ENCODE data around the gene TMEM163. TPM values are rescaled to one million over a fixed set of nuclear protein-coding genes. Genes with fewer than 3 reads are reported as not detected.
A peak's percentile ranks its signal among the peaks of the same experiment; 100 is the strongest.

TMEM163 gene
- total RNA-seq, 2 donors from 2014 or later = 0.12 TPM

DNA sequence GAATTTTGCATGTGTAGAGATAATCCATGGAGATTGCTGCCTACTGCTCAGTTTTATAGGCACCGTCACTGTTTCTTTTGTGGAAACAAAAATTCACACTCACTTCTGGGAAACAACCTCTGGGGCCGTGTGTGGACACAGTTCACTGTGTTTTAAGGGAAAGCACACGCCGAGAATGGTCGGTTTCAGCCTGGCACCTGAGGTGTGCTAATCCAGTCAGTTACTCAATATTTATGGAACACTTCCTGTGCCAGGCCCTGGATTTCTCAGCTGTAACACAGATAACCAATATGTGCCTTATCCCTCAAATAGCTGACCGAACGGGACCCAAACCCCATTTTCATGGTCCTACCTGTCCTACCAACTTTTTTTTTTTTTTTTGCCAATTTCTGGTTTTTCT lies 285.3 kb downstream of the TMEM163 start:
- Mint-ChIP-seq H3K4me1 (ENCODE audit: low read depth) (no peaks in the 10 kb centered on the region), H3K27me3 (ENCODE audit: low read depth) (no peaks in the 10 kb centered on the region), H3K9me3 (no peaks in the 10 kb centered on the region), H3K4me3 (no peak overlapping the region), H3K36me3 (ENCODE audit: insufficient read depth in 2 of 2) (peaks cover 0 to 2% of the 10 kb centered on the region in 2 donors), H3K27ac (no peak overlapping the region)
- DNase-seq (no peak), ATAC-seq (replicated peaks in 1 of 2) (no peak)

DNA sequence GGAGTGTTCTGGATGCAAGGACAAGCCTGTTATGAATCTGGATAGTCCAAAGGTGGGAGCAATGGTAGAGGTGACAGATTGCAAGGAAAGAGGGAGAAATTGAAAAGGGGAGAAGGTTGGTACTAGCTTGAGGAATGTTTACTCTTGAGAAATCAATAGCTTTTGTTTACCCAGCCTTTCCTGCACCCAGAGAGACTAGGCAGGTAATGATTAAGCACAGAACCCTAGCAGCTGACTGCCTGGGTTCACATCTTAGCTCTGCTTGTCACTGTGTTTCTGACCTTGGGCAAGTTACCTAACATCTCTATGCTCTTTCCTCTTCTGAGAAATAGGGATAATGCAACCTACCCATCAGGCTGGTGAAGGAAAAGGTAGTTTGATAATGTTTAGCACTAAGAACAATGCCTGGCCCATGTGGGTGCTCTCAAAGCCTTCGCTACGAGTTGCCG lies 286.3 kb downstream of the TMEM163 start:
- Mint-ChIP-seq H3K27me3 (ENCODE audit: low read depth) (no peaks in the 10 kb centered on the region), H3K4me3 (no peak overlapping the region), H3K4me1 (ENCODE audit: low read depth) (no peaks in the 10 kb centered on the region), H3K9me3 (no peaks in the 10 kb centered on the region), H3K27ac (no peak overlapping the region), H3K36me3 (ENCODE audit: insufficient read depth in 2 of 2) (peaks cover 0 to 2% of the 10 kb centered on the region in 2 donors)
- ATAC-seq (replicated peaks in 1 of 2) (no peak), DNase-seq (no peak)

DNA sequence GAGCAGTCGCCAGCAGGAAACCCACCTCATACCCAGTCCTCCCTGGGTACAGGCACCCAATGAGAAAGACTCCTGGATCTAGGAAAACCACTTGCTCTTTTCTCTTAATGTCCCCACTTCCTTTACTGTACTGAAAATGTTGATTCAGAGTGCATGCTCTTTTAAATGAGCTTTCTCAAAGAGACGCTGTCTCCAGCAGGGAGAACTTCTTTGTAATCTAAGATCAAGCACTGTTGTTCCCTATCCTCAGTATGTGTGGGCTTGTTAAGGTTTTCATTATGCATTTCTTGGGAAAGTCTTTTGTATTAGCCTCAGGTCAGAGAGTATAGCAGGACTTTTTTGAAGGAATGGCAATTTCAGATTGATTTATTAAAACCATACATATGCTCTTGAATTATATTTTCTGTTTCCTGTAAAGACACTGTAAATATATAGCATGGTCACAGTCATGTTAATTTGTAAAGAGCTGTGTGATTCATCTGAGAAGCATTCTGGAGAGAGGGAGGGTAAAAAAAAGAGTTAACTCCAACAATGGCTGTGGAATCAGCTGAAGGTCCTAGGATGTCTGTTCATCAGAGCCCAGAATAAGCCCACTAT lies 286.9 kb downstream of the TMEM163 start:
- Mint-ChIP-seq H3K4me1 (ENCODE audit: low read depth) (no peaks in the 10 kb centered on the region), H3K9me3 (no peaks in the 10 kb centered on the region), H3K4me3 (no peak overlapping the region), H3K36me3 (ENCODE audit: insufficient read depth in 2 of 2) (peaks cover 0 to 2% of the 10 kb centered on the region in 2 donors), H3K27me3 (ENCODE audit: low read depth) (no peaks in the 10 kb centered on the region), H3K27ac (no peak overlapping the region)
- ATAC-seq (replicated peaks in 1 of 2) (no peak), DNase-seq (no peak)

DNA sequence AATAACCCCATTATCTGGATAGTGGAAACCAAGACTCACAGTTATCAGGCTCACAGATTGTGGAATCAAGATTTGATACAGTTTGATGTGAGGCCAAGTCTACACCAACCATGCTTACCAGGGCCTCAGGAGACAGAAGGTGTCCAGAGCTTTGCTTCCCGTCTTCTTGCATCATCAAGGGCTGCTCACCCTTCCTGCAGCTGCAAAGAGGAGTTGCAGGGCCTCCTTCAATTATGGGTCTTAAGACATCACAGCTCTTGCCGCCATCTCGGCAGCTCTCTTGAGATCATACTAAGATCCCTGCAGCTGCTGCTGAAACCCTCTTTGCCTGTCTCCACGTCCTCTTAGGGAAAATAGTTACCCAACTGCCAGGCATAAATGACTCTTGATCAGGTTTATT lies 288.9 kb downstream of the TMEM163 start:
- ATAC-seq (replicated peaks in 1 of 2) (no peak), DNase-seq (no peak)
- peaks cover 2% of the 10 kb centered on the region in 2 donors for H3K36me3 Mint-ChIP-seq (ENCODE audit: insufficient read depth in 2 of 2)
- H3K4me1 Mint-ChIP-seq (ENCODE audit: low read depth) = peaks cover 14% of the 10 kb centered on the region
- H3K27me3 Mint-ChIP-seq (ENCODE audit: low read depth) = no peaks in the 10 kb centered on the region
- H3K9me3 Mint-ChIP-seq = no peaks in the 10 kb centered on the region
- no peak overlapping the region for H3K27ac Mint-ChIP-seq
- no peak overlapping the region for H3K4me3 Mint-ChIP-seq

DNA sequence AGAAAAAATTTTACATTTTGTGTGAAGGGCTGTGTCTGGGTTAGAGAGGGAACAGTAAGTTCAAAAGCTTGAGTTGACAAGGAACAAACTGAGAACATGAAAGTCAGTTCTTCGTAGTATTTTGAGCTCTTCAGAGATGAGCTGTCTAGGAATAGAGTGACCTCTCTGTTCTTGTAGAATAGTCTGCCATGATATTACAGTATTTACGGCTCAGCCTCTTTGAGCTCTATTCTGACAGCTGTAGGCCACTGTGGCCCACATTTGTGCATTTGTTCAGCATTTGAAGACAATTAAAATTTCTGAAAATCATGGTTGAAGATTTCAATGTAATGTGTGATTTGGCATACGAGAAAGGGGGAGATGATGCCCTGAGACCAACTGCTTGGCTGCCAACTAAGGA lies 292.1 kb downstream of the TMEM163 start:
- ATAC-seq (replicated peaks in 1 of 2) = peak in 1 of 2 donors; percentile 28
- Mint-ChIP-seq H3K27ac (no peak overlapping the region), H3K9me3 (no peaks in the 10 kb centered on the region)

DNA sequence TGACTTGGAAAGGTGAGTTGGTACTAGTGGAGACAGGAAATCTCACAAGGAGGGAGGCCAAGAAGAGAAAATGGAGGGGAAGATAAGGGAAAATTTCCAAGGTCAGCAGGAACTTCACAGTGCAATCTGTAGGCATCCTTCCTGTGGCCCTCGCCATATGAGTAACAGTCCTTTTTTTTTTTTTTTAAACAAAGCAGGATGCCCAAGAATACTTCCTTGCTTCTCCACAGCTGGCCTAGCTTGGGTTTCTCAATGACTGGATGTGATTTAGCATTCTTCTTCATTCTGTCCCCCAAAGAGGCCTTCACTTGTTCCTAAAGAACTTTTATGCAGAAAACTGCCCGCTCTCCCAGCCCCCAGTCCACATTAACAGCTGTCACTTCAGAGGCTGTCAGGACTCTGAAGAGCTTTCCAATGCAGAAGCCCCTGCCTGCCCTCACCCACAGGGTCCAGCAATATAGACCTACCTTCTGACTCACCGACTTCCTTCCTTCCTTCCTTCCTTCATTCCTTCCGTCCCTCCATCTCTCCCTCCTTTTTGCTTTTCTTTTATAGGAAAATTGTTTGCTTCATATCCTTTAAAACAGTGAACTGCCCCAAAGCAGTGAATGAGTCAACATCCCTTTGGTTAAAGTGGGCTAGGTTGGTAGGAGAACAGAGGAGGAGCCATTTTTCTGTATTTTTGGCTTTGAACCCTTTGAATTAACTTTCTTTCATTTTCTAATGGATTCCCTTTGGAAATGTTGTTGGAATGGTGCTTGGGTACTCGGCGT lies 292.9 kb downstream of the TMEM163 start:
- Mint-ChIP-seq H3K27ac (peak overlapping the region; percentile 59), H3K27me3 (ENCODE audit: low read depth) (no peaks in the 10 kb centered on the region), H3K4me1 (ENCODE audit: low read depth) (peaks cover 14% of the 10 kb centered on the region), H3K36me3 (ENCODE audit: insufficient read depth in 2 of 2) (peaks cover 0 to 2% of the 10 kb centered on the region in 2 donors), H3K4me3 (peak overlapping the region in 1 of 2 donors; percentile 20), H3K9me3 (no peaks in the 10 kb centered on the region)
- ATAC-seq (replicated peaks in 1 of 2) = no peak
- no peak for DNase-seq

More for the DNA sequence above, 292.1 kb downstream of the TMEM163 start:
- peaks cover 2% of the 10 kb centered on the region in 2 donors for H3K36me3 Mint-ChIP-seq (ENCODE audit: insufficient read depth in 2 of 2)
- no peak overlapping the region for H3K4me3 Mint-ChIP-seq
- no peak for DNase-seq
- peaks cover 14% of the 10 kb centered on the region for H3K4me1 Mint-ChIP-seq (ENCODE audit: low read depth)
- H3K27me3 Mint-ChIP-seq (ENCODE audit: low read depth) = no peaks in the 10 kb centered on the region

DNA sequence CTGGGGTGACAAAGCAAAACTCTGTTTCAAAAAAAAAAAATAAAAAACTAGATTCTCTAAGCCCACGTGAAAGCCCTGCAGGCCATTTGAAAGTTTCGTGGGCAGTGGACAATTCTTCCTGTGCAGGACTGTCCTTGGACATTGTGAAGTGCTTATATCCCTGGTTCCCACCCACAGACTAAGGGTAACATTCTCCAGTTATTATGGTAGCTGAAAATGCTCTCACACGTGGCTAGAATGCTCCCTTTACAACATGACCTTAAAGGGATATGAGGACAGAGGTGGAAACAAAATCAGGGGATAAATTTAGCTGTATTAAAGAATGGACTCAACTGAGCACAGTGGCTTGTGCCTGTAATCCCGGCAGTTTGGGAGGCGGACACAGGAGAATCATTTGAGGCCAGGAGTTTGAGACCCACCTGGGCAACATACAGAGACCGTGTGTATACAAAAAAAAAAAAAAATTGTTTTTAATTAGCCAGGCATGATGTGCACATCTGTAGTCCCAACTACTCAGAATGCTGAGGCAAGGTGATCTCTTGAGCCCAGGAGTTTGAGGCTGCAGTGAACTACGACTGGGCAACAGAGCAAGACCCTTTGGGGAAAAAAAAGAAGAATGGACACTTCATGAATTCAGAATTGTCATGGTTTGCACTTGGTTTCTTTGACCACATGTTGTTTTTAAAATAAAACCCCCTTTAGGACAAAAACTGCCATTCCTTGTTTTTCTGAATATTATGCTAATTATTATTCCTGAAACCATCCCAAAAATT lies 297.1 kb downstream of the TMEM163 start:
- Mint-ChIP-seq H3K4me1 (ENCODE audit: low read depth) (peaks cover 14% of the 10 kb centered on the region), H3K9me3 (no peaks in the 10 kb centered on the region), H3K27me3 (ENCODE audit: low read depth) (no peaks in the 10 kb centered on the region), H3K36me3 (ENCODE audit: insufficient read depth in 2 of 2) (peaks cover 0 to 2% of the 10 kb centered on the region in 2 donors), H3K27ac (no peak overlapping the region), H3K4me3 (no peak overlapping the region)
- DNase-seq = no peak
- ATAC-seq (replicated peaks in 1 of 2) = no peak

DNA sequence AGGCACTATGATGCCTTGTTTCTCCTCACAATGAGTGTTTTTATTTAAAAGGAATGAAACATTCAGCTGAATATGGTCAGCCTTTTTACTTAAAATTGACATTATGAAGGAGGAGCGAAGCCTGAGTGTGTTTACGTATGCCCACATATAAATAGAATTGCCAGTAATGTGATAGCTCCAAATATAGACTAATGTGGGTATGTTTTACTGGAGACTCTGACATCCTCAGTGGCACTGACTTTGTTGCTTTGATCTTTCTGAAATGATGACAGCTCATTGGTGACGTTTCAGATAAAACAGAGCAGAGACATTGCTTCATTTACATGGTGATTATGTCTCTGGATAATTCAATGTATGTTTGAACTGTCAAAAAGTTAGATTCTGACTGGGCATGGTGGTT lies 297.9 kb downstream of the TMEM163 start:
- Mint-ChIP-seq H3K4me3 (no peak overlapping the region), H3K36me3 (ENCODE audit: insufficient read depth in 2 of 2) (peaks cover 0 to 2% of the 10 kb centered on the region in 2 donors), H3K27me3 (ENCODE audit: low read depth) (no peaks in the 10 kb centered on the region), H3K27ac (no peak overlapping the region), H3K4me1 (ENCODE audit: low read depth) (peaks cover 7% of the 10 kb centered on the region), H3K9me3 (no peaks in the 10 kb centered on the region)
- DNase-seq (no peak), ATAC-seq (replicated peaks in 1 of 2) (no peak)

DNA sequence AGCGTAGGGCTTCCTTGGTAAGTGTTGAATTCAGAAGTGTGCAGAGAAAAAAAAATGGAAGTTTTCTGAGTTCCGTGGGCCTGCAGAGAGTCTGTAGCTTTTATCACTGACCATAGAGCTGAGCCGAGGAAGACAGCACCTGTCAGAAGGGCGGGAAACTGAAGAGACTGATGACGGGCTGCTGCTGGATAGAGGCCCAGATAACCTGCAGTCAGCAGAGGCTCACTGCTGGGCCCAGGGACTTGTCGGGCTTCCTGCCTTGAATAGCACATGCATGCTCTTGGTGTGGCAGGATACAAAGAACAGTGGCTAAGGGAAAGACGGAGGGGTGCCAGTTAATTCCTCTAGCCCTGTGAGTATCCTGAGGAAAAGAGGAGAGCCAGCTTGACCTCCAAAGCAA lies 298.5 kb downstream of the TMEM163 start:
- Mint-ChIP-seq H3K4me3 (no peak overlapping the region), H3K9me3 (no peaks in the 10 kb centered on the region), H3K27me3 (ENCODE audit: low read depth) (no peaks in the 10 kb centered on the region), H3K36me3 (ENCODE audit: insufficient read depth in 2 of 2) (peaks cover 0 to under 1% of the 10 kb centered on the region in 2 donors), H3K4me1 (ENCODE audit: low read depth) (peaks cover 3% of the 10 kb centered on the region), H3K27ac (no peak overlapping the region)
- ATAC-seq (replicated peaks in 1 of 2) = no peak
- DNase-seq = no peak

DNA sequence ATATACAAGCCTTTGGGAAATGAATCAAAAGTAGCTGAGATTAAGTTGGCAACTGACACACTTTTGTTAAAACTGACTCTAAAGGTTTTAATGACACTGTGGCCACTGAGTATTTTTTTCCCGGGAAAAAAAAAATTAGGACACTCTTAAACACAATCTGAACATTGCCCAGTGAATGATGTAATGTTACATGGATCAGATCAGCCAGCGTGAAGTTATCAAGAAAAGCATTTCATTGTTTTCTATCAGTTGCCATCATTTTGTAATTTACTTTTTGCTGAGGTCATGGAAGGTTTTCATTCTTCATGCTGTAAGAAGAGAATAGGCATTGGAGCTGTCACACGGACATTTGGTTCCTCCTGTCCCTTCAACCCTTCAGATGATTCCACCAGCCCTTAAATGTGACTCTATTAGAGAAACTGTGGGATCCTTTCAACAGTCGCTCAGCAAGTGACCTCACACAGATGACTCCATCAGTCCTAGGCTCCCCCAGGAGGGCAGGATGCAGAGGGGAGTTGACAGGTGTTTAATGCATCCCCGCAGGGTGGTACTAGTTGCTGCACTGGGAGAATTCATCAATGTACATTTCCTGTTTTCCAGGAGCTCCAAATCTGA lies 300.7 kb downstream of the TMEM163 start:
- H3K27ac Mint-ChIP-seq = peak overlapping the region; percentile 15
- H3K27me3 Mint-ChIP-seq (ENCODE audit: low read depth) = no peaks in the 10 kb centered on the region
- no peaks in the 10 kb centered on the region for H3K36me3 Mint-ChIP-seq (ENCODE audit: insufficient read depth in 2 of 2)
- ATAC-seq (replicated peaks in 1 of 2) (no peak), DNase-seq (no peak)
- no peaks in the 10 kb centered on the region for H3K4me1 Mint-ChIP-seq (ENCODE audit: low read depth)
- no peak overlapping the region for H3K4me3 Mint-ChIP-seq
- H3K9me3 Mint-ChIP-seq = no peaks in the 10 kb centered on the region

DNA sequence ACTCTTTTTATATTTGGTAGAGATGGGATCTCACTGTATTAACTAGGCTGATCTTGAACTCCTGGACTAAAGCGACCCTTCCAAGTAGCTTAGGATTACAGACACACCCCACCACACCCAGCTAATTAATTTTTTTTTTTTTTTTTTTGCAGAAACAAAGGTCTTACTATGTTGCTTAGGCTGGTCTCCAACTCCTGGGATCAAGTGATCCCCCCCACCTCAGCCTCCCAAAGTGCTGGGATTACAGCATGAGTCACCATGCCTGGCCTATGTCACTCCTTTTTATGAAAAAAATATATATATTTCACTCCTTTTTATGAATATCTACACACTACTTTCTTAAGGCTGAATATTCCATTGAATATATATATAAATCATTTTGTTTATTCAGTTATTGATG lies 302.2 kb downstream of the TMEM163 start:
- Mint-ChIP-seq H3K4me1 (ENCODE audit: low read depth) (peaks cover 1% of the 10 kb centered on the region), H3K27me3 (ENCODE audit: low read depth) (no peaks in the 10 kb centered on the region), H3K4me3 (no peak overlapping the region), H3K9me3 (no peaks in the 10 kb centered on the region), H3K27ac (no peak overlapping the region), H3K36me3 (ENCODE audit: insufficient read depth in 2 of 2) (no peaks in the 10 kb centered on the region)
- ATAC-seq (replicated peaks in 1 of 2) (no peak), DNase-seq (no peak)

DNA sequence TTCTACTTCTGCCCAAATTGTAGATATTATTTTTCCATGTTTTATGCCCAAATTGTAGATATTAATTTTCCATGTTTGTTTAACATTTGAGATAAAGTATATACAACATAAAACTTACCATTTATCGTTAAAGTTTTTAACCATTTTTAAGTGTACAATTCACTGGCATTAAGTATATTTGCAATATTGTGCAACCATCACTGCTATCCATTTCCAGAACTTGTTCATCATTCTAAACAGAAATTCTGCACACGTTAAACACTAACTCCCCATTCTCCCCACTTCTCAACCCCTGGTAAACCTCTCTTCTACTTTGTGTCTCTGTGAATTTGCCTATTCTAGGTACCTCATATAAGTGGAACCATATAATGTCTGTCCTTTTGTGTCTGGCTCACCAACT lies 302.8 kb downstream of the TMEM163 start:
- Mint-ChIP-seq H3K9me3 (no peaks in the 10 kb centered on the region), H3K36me3 (ENCODE audit: insufficient read depth in 2 of 2) (no peaks in the 10 kb centered on the region), H3K4me1 (ENCODE audit: low read depth) (peaks cover 7% of the 10 kb centered on the region), H3K4me3 (no peak overlapping the region), H3K27ac (no peak overlapping the region), H3K27me3 (ENCODE audit: low read depth) (no peaks in the 10 kb centered on the region)
- DNase-seq (no peak), ATAC-seq (replicated peaks in 1 of 2) (no peak)

DNA sequence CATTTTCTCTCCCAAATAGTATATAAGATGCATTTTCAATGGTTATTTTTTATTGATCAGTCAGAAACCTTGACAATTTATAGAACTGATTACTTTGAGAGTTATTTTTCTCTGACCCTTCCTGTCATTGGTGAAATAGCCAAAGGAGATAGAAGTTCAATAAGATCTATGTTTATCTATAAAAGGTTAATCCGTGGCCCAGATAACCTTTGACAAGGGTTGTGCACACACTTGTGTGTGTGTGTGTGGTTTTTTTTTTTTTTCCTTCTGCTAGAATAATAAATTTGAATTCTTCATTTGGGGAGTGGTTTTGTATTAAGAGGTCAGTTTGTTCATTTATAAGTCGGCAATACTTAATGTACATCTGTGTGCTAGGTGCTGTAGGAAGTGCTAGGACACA lies 304.9 kb downstream of the TMEM163 start:
- DNase-seq (no peak), ATAC-seq (replicated peaks in 1 of 2) (no peak)
- H3K4me3 Mint-ChIP-seq = no peak overlapping the region
- H3K27ac Mint-ChIP-seq = no peak overlapping the region
- no peaks in the 10 kb centered on the region for H3K27me3 Mint-ChIP-seq (ENCODE audit: low read depth)
- peaks cover 16% of the 10 kb centered on the region for H3K4me1 Mint-ChIP-seq (ENCODE audit: low read depth)
- H3K36me3 Mint-ChIP-seq (ENCODE audit: insufficient read depth in 2 of 2) = no peaks in the 10 kb centered on the region
- H3K9me3 Mint-ChIP-seq = no peaks in the 10 kb centered on the region

All from activated T-cell treated with anti-CD3 and anti-CD28 coated beads, Interleukin-2, amount 50 U/mL, for 72 hours (primary cell).